HCT116 (cell line): ENCODE results near the gene RAET1E. TPM values are rescaled to one million over a fixed set of nuclear protein-coding genes. Genes with fewer than 3 reads are reported as not detected.

Experiments
- ATAC-seq: fragments of 200-7000 bp; cut with Tn5 transposase; 2 replicates; pipeline ENCODE4 v1.9.1; 2020; ENCODE audit warnings: mild to moderate bottlenecking, moderate library complexity
- BruUV-seq: library from RNA; stranded (reverse); fragments of 400-500 nt; replicated peaks from 2 replicates; lab custom pipeline; 2021; lab: Mats Ljungman, UMichigan
- CTCF ChIA-PET: fragments of 300-600 bp; sonication (Branson Sonifier 250); formaldehyde crosslinking; loops from one replicate; lab custom pipeline; 2021; ENCODE audit warnings: antibody characterized with exemption; lab: Charles Lee
- POLR2A ChIA-PET: fragments of 300-600, 350-600 bp; sonication (Branson Sonifier 250); formaldehyde crosslinking; loops from one replicate; lab custom pipeline; 2021; ENCODE audit warnings: antibody characterized with exemption; lab: Charles Lee
- RAD21 ChIA-PET, 2 experiments: fragments of 300-600 bp; sonication (Branson Sonifier 250); formaldehyde crosslinking; loops; one replicate each; lab custom pipeline; 2023; ENCODE audit warnings: low total read pairs in 2 of 2; ENCODE audit not compliant: uncharacterized antibody in 2 of 2, unreplicated experiment in 2 of 2, low non-redundant PET in 1 of 2; lab: Charles Lee
- DNase-seq: peaks from one replicate; pipeline ENCODE4 v3.0.0-alpha.2; 2010; ENCODE audit warnings: low read depth, low spot score
- H2AFZ ChIP-seq: fragments of 200-600 bp; shearing (Covaris generic), sonication (generic); 2 replicates; pipeline ENCODE4 v1.6.1; 2017; ENCODE audit warnings: low read depth, mixed run types, mixed read lengths, antibody characterized with exemption, low read length; ENCODE audit not compliant: poor library complexity, severe bottlenecking
- H3K27ac ChIP-seq: 2 replicates; pipeline ENCODE4 v1.5.1; 2012; ENCODE audit warnings: low read depth, low read length
- H3K27me3 ChIP-seq: fragments of 200-600 bp; sonication (generic); 2 replicates; pipeline ENCODE4 v1.6.1; 2016; ENCODE audit warnings: mixed run types, low read length, mixed read lengths; ENCODE audit not compliant: insufficient read depth
- H3K36me3 ChIP-seq, 2 experiments: fragments of 200-500 bp in 1 of 2; fragments of 200-600 bp in 1 of 2; sonication (Bioruptor generic) in 1 of 2; sonication (generic) in 1 of 2; 2 replicates each; pipeline versions ENCODE4 v1.5.1 to v1.6.1; 2014 to 2016; ENCODE audit warnings: low read length in 2 of 2, inconsistent platforms in 1 of 2, mixed read lengths in 1 of 2, mixed run types in 1 of 2; ENCODE audit not compliant: insufficient read depth in 2 of 2, control insufficient read depth in 1 of 2
- H3K4me1 ChIP-seq, 2 experiments: fragments of 200-600 bp in 1 of 2; sonication (generic) in 1 of 2; 2 replicates each; pipeline versions ENCODE4 v1.5.1 to v1.6.1; 2012 to 2017; ENCODE audit warnings: low read length in 2 of 2, inconsistent platforms in 1 of 2, mild to moderate bottlenecking in 1 of 2, mixed read lengths in 1 of 2, mixed run types in 1 of 2, moderate library complexity in 1 of 2; ENCODE audit not compliant: insufficient read depth in 2 of 2, control insufficient read depth in 1 of 2
- H3K4me2 ChIP-seq: fragments of 200-600 bp; sonication (generic); 2 replicates; pipeline ENCODE4 v1.6.1; 2017; ENCODE audit warnings: mixed run types, low read length, mixed read lengths
- H3K4me3 ChIP-seq, 2 experiments: fragments of 200-600 bp in 1 of 2; sonication (generic) in 1 of 2; replicated peaks in 1 of 2; 2 replicates each; pipeline ENCODE4 v1.5.1; 2011 to 2016; ENCODE audit warnings: low read length in 2 of 2, control low read depth in 1 of 2, low read depth in 1 of 2, mild to moderate bottlenecking in 1 of 2, mixed read lengths in 1 of 2, mixed run types in 1 of 2
- H3K79me2 ChIP-seq: fragments of 200-600 bp; sonication (generic); 2 replicates; pipeline ENCODE4 v1.6.1; 2017; ENCODE audit warnings: mild to moderate bottlenecking, mixed run types, low read length, moderate library complexity, mixed read lengths; ENCODE audit not compliant: insufficient read depth
- H3K9ac ChIP-seq: fragments of 200-600 bp; sonication (generic); 2 replicates; pipeline ENCODE4 v1.6.1; 2016; ENCODE audit warnings: low read length, mixed read lengths
- H3K9me2 ChIP-seq: fragments of 200-600 bp; sonication (generic), shearing (Covaris generic); 2 replicates; pipeline ENCODE4 v1.6.1; 2017; ENCODE audit warnings: mixed run types, mild to moderate bottlenecking, moderate library complexity; ENCODE audit not compliant: insufficient read depth
- H3K9me3 ChIP-seq, 2 experiments: fragments of 200-500 bp in 1 of 2; fragments of 200-600 bp in 1 of 2; sonication (Bioruptor generic) in 1 of 2; sonication (generic) in 1 of 2; 2 replicates each; pipeline ENCODE4 v1.6.1; 2014 to 2017; ENCODE audit warnings: low read length in 2 of 2, mixed read lengths in 2 of 2, inconsistent platforms in 1 of 2, low read depth in 1 of 2, mild to moderate bottlenecking in 1 of 2, mixed run types in 1 of 2, moderate library complexity in 1 of 2; ENCODE audit not compliant: control insufficient read depth in 1 of 2, insufficient read depth in 1 of 2
- H4K20me1 ChIP-seq: fragments of 200-600 bp; sonication (generic), shearing (Covaris generic); 2 replicates; pipeline ENCODE4 v1.6.1; 2017; ENCODE audit warnings: mixed run types, mild to moderate bottlenecking, moderate library complexity; ENCODE audit not compliant: insufficient read depth
- EGR1 ChIP-seq: IDR thresholded peaks from 2 replicates; pipeline ENCODE4 v1.6.1; 2012; ENCODE audit warnings: low read depth
- EZH2 ChIP-seq: fragments of 200-600 bp; sonication (generic); IDR thresholded peaks from 2 replicates; pipeline ENCODE4 v1.6.1; 2017; ENCODE audit warnings: antibody characterized with exemption, mixed run types
- POLR2A ChIP-seq: IDR thresholded peaks from 2 replicates; pipeline ENCODE4 v1.7.0; 2011; ENCODE audit warnings: borderline replicate concordance; ENCODE audit not compliant: insufficient read depth, insufficient read length; ENCODE audit errors: extremely low read depth
- SIN3A ChIP-seq: IDR thresholded peaks from 2 replicates; pipeline ENCODE4 v1.6.1; 2012; ENCODE audit warnings: low read depth
- YY1 ChIP-seq: IDR thresholded peaks from 2 replicates; pipeline ENCODE4 v1.6.1; 2011; ENCODE audit warnings: low read length, low read depth, moderate library complexity, mild to moderate bottlenecking; ENCODE audit not compliant: insufficient replicate concordance; ENCODE audit errors: extremely low read depth
- ZFX ChIP-seq: fragments of 450-650 bp; IDR thresholded peaks from 2 replicates; pipeline ENCODE4 v1.6.1; 2017
- intact Hi-C: fragments of 100-400 bp; cut with micrococcal nuclease; formaldehyde crosslinking; loops from 2 replicates; pipeline ENCODE4 v1.10.0; 2022
- total RNA-seq: library from RNA; stranded (reverse); gene quantifications from one replicate; pipeline ENCODE4 v1.2.1, GENCODE V29; 2021; ENCODE audit not compliant: unreplicated experiment
- TF ChIP-seq, protein P1 (sequence below): IDR thresholded peaks from 2 replicates; pipeline ENCODE4 v1.6.1; 2011; ENCODE audit warnings: mild to moderate bottlenecking, low read length, moderate library complexity; ENCODE audit not compliant: insufficient replicate concordance; ENCODE audit errors: extremely low read depth
- TF ChIP-seq, protein P2 (sequence below): IDR thresholded peaks from 2 replicates; pipeline ENCODE4 v1.6.1; 2012
- TF ChIP-seq, protein P3 (sequence below): IDR thresholded peaks from 2 replicates; pipeline ENCODE4 v1.6.1; 2012

The RAET1E gene
- total RNA-seq, 1 experiment from 2014 or later = 3.9 TPM

DNA sequence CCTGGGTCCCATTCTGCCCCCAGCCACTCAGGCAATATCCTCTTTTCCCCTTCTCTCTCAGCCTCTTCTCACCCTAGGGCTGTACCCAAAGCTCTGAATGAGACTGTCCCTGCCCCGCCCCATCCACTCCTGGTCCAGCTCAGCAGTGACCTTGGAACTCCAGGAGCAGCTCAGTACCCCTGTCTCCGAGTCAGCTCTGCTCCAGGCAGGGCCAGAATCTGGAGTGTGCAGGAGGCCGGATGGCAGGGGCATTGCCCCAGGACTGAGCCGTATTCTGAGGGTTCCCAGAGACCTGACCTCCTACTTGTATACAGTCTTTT lies 27.0 kb upstream of the RAET1E start:
- H3K9ac ChIP-seq = no peak overlapping the region
- intact Hi-C loops = loop anchor here (5.0 kb wide), 1 partner anchor 898 kb away; no protein-coding TSS in a partner anchor
- ChIA-PET CTCF (interaction anchor here (0.9 kb wide), 1 partner anchor 89 kb away, joined by 3 read pairs; no protein-coding TSS in a partner anchor), POLR2A (no interaction called here)
- H3K9me3 ChIP-seq = no peaks in the 10 kb centered on the region
- no peaks in the 10 kb centered on the region for H3K9me2 ChIP-seq
- BruUV-seq = no TSS peak
- DNase-seq = no peak
- peaks cover 3 to 22% of the 10 kb centered on the region in 2 experiments; a peak in 3 of 4 replicates for H3K4me1 ChIP-seq
- TF ChIP-seq EGR1 (no peak), EZH2 (no peak), ZFX (no peak), SIN3A (no peak), POLR2A (no peak), YY1 (no peak)
- TF ChIP-seq, protein P1, sequence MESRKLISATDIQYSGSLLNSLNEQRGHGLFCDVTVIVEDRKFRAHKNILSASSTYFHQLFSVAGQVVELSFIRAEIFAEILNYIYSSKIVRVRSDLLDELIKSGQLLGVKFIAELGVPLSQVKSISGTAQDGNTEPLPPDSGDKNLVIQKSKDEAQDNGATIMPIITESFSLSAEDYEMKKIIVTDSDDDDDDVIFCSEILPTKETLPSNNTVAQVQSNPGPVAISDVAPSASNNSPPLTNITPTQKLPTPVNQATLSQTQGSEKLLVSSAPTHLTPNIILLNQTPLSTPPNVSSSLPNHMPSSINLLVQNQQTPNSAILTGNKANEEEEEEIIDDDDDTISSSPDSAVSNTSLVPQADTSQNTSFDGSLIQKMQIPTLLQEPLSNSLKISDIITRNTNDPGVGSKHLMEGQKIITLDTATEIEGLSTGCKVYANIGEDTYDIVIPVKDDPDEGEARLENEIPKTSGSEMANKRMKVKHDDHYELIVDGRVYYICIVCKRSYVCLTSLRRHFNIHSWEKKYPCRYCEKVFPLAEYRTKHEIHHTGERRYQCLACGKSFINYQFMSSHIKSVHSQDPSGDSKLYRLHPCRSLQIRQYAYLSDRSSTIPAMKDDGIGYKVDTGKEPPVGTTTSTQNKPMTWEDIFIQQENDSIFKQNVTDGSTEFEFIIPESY = no peak
- TF ChIP-seq, protein P2, sequence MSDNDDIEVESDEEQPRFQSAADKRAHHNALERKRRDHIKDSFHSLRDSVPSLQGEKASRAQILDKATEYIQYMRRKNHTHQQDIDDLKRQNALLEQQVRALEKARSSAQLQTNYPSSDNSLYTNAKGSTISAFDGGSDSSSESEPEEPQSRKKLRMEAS = no peak
- TF ChIP-seq, protein P3, sequence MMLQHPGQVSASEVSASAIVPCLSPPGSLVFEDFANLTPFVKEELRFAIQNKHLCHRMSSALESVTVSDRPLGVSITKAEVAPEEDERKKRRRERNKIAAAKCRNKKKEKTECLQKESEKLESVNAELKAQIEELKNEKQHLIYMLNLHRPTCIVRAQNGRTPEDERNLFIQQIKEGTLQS = no peak
- TF ChIP-seq, all 23 proteins: peak for 0
- Histone ChIP-seq H3K79me2 (no peaks in the 10 kb centered on the region), H3K27ac (no peak overlapping the region), H2AFZ (no peak overlapping the region), H3K36me3 (no peaks in the 10 kb centered on the region), H4K20me1 (no peaks in the 10 kb centered on the region), H3K4me3 (no peak overlapping the region), H3K4me2 (no peak overlapping the region), H3K27me3 (0 out of 2 replicates have a peak, but pooled peaks cover 4% of the 10 kb centered on the region)
- ATAC-seq = no peak
- RAD21 ChIA-PET = no interaction called here
